Endothelial cell of umbilical vein (primary cell): ENCODE measurements around the gene AKNAD1. TPM values are rescaled to one million over a fixed set of nuclear protein-coding genes. Genes with fewer than 3 reads are reported as not detected.

Experiments
- BruUV-seq: library from RNA; stranded (reverse); fragments of 400-500 nt; replicated peaks from 2 replicates; lab custom pipeline; 2021; lab: Mats Ljungman, UMichigan
- CTCF ChIA-PET: fragments of 300-600, 350-600 bp; sonication (Branson Sonifier 250); formaldehyde crosslinking; loops from one replicate; lab custom pipeline; 2021; ENCODE audit warnings: antibody characterized with exemption, inconsistent platforms; lab: Charles Lee
- POLR2A ChIA-PET: fragments of 300-600, 350-600 bp; sonication (Branson Sonifier 250); formaldehyde crosslinking; loops from one replicate; lab custom pipeline; 2021; ENCODE audit warnings: antibody characterized with exemption, inconsistent platforms; lab: Charles Lee
- DNase-seq: peaks from one replicate; pipeline ENCODE4 v3.0.0-alpha.2; 2011; ENCODE audit warnings: low read depth, low spot score
- FAIRE-seq: peaks from 2 replicates; lab custom pipeline; 2011; peaks lifted over from hg19 to GRCh38; lab: Jason Lieb, UNC
- H2AFZ ChIP-seq: 2 replicates; pipeline ENCODE4 v1.6.0; 2012; ENCODE audit warnings: low read depth, low read length, control low read depth, inconsistent platforms
- H3K27ac ChIP-seq: 2 replicates; pipeline ENCODE4 v1.5.1; 2011; ENCODE audit warnings: low read depth, mild to moderate bottlenecking, control low read depth, low read length, moderate library complexity; ENCODE audit not compliant: insufficient read depth
- H3K27me3 ChIP-seq, 2 experiments: 2 replicates each; pipeline versions ENCODE4 v1.6.0 to v1.6.1; 2011; ENCODE audit warnings: low read length in 2 of 2, mixed read lengths in 1 of 2; ENCODE audit not compliant: control insufficient read depth in 2 of 2, insufficient read depth in 2 of 2
- H3K36me3 ChIP-seq, 2 experiments: 2 replicates in 1 of 2; 3 replicates in 1 of 2; pipeline ENCODE4 v1.5.1; 2011; ENCODE audit warnings: low read length in 2 of 2, mild to moderate bottlenecking in 1 of 2, moderate library complexity in 1 of 2; ENCODE audit not compliant: control insufficient read depth in 2 of 2, insufficient read depth in 2 of 2; ENCODE audit errors: extremely low read depth in 1 of 2
- H3K4me1 ChIP-seq: 3 replicates; pipeline ENCODE4 v1.5.1; 2011; ENCODE audit warnings: mild to moderate bottlenecking, low read length; ENCODE audit not compliant: control insufficient read depth, insufficient read depth; ENCODE audit errors: extremely low read depth
- H3K4me2 ChIP-seq: 2 replicates; pipeline ENCODE4 v1.6.1; 2011; ENCODE audit warnings: low read length, control low read depth, mixed read lengths; ENCODE audit not compliant: insufficient read depth
- H3K4me3 ChIP-seq, 3 experiments: fragments of 200-600 bp in 1 of 3; sonication (generic), shearing (Covaris generic) in 1 of 3; replicated peaks in 1 of 3; 2 replicates each; pipeline ENCODE4 v1.5.1; 2011 to 2016; ENCODE audit warnings: control low read depth in 3 of 3, low read length in 3 of 3, mild to moderate bottlenecking in 2 of 3, inconsistent platforms in 1 of 3, low read depth in 1 of 3, moderate library complexity in 1 of 3; ENCODE audit not compliant: insufficient read depth in 1 of 3
- H3K79me2 ChIP-seq: 2 replicates; pipeline ENCODE4 v1.6.0; 2012; ENCODE audit warnings: low read length, inconsistent platforms; ENCODE audit not compliant: control insufficient read depth, insufficient read depth
- H3K9ac ChIP-seq: replicated peaks from 2 replicates; pipeline ENCODE3; 2011; ENCODE audit warnings: low read length, control low read depth; ENCODE audit not compliant: insufficient read depth; ENCODE audit errors: extremely low read depth
- H3K9me1 ChIP-seq: replicated peaks from 3 replicates; pipeline ENCODE4 v1.6.0; 2011; ENCODE audit warnings: mild to moderate bottlenecking, low read length; ENCODE audit not compliant: control insufficient read depth, insufficient read depth; ENCODE audit errors: extremely low read depth
- H3K9me3 ChIP-seq: replicated peaks from 2 replicates; pipeline ENCODE4 v1.5.1; 2012; ENCODE audit warnings: low read length, inconsistent platforms; ENCODE audit not compliant: control insufficient read depth, insufficient read depth
- H4K20me1 ChIP-seq: replicated peaks from 2 replicates; pipeline ENCODE3; 2011; ENCODE audit warnings: mild to moderate bottlenecking, low read length; ENCODE audit not compliant: control insufficient read depth, insufficient read depth; ENCODE audit errors: extremely low read depth
- EZH2 ChIP-seq: IDR thresholded peaks from 2 replicates; pipeline ENCODE4 v1.6.1; 2012; ENCODE audit warnings: borderline replicate concordance, low read depth, mild to moderate bottlenecking, moderate library complexity, low read length, inconsistent platforms; ENCODE audit not compliant: severe bottlenecking
- FOS ChIP-seq: IDR thresholded peaks from 2 replicates; pipeline ENCODE4 v1.6.1; 2011; ENCODE audit warnings: mild to moderate bottlenecking, low read length, moderate library complexity, borderline replicate concordance; ENCODE audit not compliant: insufficient read depth
- GATA2 ChIP-seq: IDR thresholded peaks from 2 replicates; pipeline ENCODE4 v1.7.0; 2011; ENCODE audit warnings: low read depth, mild to moderate bottlenecking, moderate library complexity, mixed read lengths, low read length; ENCODE audit not compliant: insufficient read length, insufficient read depth
- JUN ChIP-seq: IDR thresholded peaks from 2 replicates; pipeline ENCODE4 v1.6.1; 2011; ENCODE audit warnings: borderline replicate concordance, low read depth; ENCODE audit not compliant: insufficient read length, insufficient read depth
- MYC ChIP-seq: IDR thresholded peaks from one replicate; pipeline ENCODE4 v1.6.1; 2011; ENCODE audit warnings: mild to moderate bottlenecking, low read depth, low read length
- POLR2A ChIP-seq: IDR thresholded peaks from 2 replicates; pipeline ENCODE4 v1.6.1; 2012; ENCODE audit warnings: low read depth, mild to moderate bottlenecking, control low read depth, low read length
- POLR2AphosphoS5 ChIP-seq: IDR thresholded peaks from 2 replicates; pipeline ENCODE4 v1.6.1; 2012; ENCODE audit warnings: low read depth, mild to moderate bottlenecking, control low read depth, low read length, moderate library complexity; ENCODE audit not compliant: insufficient read depth
- dilution Hi-C: fragments of 300-500 bp; cut with MboI; formaldehyde crosslinking; loops from one replicate; pipeline ENCODE4 v1.15.0; 2019; ENCODE audit warnings: low sequenced_read_pairs; ENCODE audit not compliant: extremely low pct_ligation_motif_present
- intact Hi-C: fragments of 100-400 bp; cut with micrococcal nuclease; formaldehyde crosslinking; loops from one replicate; pipeline ENCODE4 v1.10.0; 2022
- polyA plus RNA-seq, 4 experiments: library from polyadenylated mRNA; depleted of rRNA in 3 of 4; stranded (reverse) in 3 of 4; unstranded in 1 of 4; fragments of >200 nt; gene quantifications; 2 replicates each; pipeline versions ENCODE4 v1.2.1 to v1.2.3, GENCODE V29; 2011 to 2012; ENCODE audit warnings: missing spikeins in 1 of 4
- total RNA-seq: library from RNA; stranded (reverse); gene quantifications from 2 replicates; pipeline ENCODE4 v1.2.3, GENCODE V29; 2021
- TF ChIP-seq, protein P1 (sequence below), 2 donors: IDR thresholded peaks; 1 replicate in 1 of 2; 2 replicates in 1 of 2; pipeline ENCODE4 v1.5.1; 2011; ENCODE audit warnings: low read length in 2 of 2, mild to moderate bottlenecking in 2 of 2, moderate library complexity in 2 of 2, control low read depth in 1 of 2, inconsistent platforms in 1 of 2, low read depth in 1 of 2; ENCODE audit not compliant: insufficient read depth in 1 of 2; ENCODE audit errors: extremely low read depth in 1 of 2
- TF ChIP-seq, protein P2 (sequence below): IDR thresholded peaks from 2 replicates; pipeline ENCODE4 v1.6.1; 2011; ENCODE audit not compliant: insufficient read depth, insufficient read length

The AKNAD1 gene
- total and polyA plus RNA-seq, 2 donors (not counting 3 experiments of a cell fraction or from before 2014, with no cell fraction given): not detected

DNA sequence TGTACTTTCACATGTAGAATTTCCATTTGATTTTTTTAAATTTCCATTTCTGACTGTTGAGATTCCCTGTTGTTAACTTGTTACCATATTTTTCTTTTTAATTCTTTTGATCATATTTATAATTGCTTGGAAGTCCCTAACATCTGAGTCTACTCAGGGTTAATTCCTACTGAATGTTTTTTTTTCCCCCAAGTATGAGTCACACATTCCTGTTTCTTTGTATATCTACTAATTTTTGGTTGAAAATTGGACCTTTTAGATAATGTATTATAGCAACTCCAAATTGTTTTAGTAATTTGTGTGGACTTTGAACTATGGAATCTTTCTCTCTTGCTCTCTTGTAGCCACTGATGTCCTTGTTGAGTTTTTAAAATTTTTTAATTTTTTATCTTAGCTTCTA, 55.8 kb downstream of the AKNAD1 start:
- H3K9me1 ChIP-seq: no peaks in the 10 kb centered on the region
- peak overlapping the region; percentile 10 for H3K27ac ChIP-seq
- peak; percentile 46 for DNase-seq
- H3K4me3 ChIP-seq: no peak overlapping the region
- H3K9me3 ChIP-seq: no peaks in the 10 kb centered on the region
- peaks cover 16% of the 10 kb centered on the region for H3K4me1 ChIP-seq
- H3K36me3 ChIP-seq: peaks cover 6 to 18% of the 10 kb centered on the region in 2 experiments
- dilution Hi-C loops (no loop called here), intact Hi-C loops (no loop called here)
- TF ChIP-seq GATA2 (no peak), JUN (peak; percentile 44), EZH2 (no peak), MYC (no peak), POLR2A (no peak), FOS (peak; percentile 90), POLR2AphosphoS5 (no peak)
- TF ChIP-seq, protein P1, sequence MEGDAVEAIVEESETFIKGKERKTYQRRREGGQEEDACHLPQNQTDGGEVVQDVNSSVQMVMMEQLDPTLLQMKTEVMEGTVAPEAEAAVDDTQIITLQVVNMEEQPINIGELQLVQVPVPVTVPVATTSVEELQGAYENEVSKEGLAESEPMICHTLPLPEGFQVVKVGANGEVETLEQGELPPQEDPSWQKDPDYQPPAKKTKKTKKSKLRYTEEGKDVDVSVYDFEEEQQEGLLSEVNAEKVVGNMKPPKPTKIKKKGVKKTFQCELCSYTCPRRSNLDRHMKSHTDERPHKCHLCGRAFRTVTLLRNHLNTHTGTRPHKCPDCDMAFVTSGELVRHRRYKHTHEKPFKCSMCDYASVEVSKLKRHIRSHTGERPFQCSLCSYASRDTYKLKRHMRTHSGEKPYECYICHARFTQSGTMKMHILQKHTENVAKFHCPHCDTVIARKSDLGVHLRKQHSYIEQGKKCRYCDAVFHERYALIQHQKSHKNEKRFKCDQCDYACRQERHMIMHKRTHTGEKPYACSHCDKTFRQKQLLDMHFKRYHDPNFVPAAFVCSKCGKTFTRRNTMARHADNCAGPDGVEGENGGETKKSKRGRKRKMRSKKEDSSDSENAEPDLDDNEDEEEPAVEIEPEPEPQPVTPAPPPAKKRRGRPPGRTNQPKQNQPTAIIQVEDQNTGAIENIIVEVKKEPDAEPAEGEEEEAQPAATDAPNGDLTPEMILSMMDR (IDR thresholded peaks at IDR 0.05; ENCODE audit: extremely low read depth in 1 of 2, insufficient read depth in 1 of 2, low read depth in 1 of 2, low read length in 2 of 2): no peak
- TF ChIP-seq, protein P2, sequence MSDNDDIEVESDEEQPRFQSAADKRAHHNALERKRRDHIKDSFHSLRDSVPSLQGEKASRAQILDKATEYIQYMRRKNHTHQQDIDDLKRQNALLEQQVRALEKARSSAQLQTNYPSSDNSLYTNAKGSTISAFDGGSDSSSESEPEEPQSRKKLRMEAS: no peak
- POLR2A ChIA-PET: no interaction called here
- CTCF ChIA-PET: interaction anchor here (1.4 kb wide), 1 partner anchor 8 kb away, joined by 4 read pairs; no protein-coding TSS in a partner anchor
- H4K20me1 ChIP-seq: no peaks in the 10 kb centered on the region
- no peak overlapping the region for H3K9ac ChIP-seq
- no TSS peak for BruUV-seq
- H3K27me3 ChIP-seq: no peaks in the 10 kb centered on the region
- FAIRE-seq: no peak
- no peaks in the 10 kb centered on the region for H3K79me2 ChIP-seq
- H3K4me2 ChIP-seq: peak overlapping the region; percentile 44
- no peak overlapping the region for H2AFZ ChIP-seq
